Right hindlimb (tissue), 1 donor: ENCODE results near the gene C5orf15.
A peak's percentile ranks its signal among the peaks of the same experiment; 100 is the strongest.

Experiments
- DNase-seq: peaks from one replicate; pipeline ENCODE4 v3.0.0-alpha.2; 2018

C5orf15 gene

DNA sequence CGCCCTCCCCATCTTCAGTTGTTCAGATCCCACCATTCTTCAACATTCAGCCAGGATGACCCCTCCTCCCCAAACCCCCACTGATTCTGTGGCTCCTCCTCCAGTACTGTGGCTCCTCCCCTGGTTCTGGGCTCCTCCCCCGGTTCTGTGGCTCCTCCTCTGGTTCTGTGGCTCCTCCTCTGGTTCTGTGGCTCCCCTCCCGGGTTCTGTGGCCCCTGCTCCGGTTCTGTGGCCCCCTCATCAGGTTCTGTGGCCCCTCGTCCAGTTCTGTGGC, 32.8 kb downstream of the C5orf15 start:
- no peak for DNase-seq

DNA sequence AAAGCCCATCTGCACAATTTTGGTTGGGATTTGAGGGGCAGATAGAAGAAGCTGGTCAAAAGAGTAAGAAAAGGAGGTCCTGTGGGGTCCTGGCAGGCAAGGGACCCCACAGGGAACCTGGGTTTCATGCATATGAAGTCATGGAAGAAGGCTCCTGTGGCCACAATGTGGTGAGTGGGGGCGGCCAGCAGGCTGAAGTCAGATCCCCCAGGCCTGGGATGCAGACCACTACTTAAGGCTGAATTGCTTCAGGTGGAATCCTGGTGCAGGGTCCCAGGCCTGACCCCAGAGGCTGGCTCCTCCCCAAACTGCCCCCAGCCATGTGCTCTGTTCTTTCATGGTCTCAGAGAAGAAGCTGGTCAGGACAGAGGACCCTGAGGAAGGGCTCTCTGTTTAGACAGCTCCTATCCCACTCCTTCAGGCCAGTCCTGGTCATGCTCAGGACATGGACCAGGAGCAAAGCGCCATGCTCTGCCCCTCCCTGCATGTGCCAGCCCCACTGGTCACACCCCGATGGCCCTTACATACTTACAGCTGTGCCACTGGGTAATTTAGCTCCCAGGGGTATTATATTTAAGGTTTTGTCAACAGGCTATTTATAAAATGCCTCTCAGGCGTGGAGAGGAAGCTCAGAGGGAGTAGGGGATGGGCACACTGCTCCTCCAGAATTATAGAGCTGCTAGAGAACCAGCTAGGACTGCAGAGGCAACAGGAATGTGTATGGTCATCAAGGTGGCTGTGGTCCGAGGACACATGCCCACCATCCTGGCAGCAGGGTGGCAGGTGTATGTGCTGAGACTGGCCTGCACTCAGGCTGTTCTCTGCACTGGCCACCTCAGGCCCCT, 33.4 kb downstream of the C5orf15 start:
- no peak for DNase-seq

- DNase-seq, result no peak
Measured at GRCh38 chr5:133934311-133934710, 34.1 kb downstream of the C5orf15 start.

DNA sequence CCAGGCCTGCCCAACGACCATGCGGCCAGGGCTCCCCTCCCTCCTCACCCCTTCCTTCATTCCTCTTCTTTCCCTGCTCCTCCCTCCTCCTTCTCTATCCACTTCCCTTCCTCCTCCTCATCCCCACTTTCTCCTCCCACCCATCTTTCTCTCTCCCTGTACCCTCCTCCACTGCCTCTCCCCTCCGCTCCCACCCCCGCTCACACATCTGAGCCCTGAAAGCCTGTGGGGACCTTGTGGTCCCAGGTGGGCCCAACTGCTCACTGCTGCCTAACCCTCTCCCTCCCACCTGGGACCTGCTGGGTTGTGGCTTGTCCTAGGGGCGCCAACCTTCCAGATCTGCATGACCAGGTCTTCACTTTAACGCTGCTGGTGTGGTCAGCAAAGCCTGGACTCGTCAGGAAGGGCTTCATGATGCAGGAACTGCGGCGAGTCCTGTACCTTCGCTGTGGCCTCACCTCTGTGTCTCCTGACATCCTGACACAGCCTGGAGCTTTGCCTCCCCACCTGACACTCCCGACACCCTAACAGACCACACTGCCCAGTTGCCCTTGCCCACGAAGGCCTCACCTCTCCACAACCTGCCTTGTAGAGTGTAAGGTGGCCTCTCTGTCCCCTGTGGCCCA, 34.6 kb downstream of the C5orf15 start:
- DNase-seq, result no peak

GRCh38 chr5:133933169-133933509, 35.3 kb downstream of the C5orf15 start:
- no peak for DNase-seq

GRCh38 chr5:133932441-133933168, 35.8 kb downstream of the C5orf15 start:
- no peak for DNase-seq

DNA sequence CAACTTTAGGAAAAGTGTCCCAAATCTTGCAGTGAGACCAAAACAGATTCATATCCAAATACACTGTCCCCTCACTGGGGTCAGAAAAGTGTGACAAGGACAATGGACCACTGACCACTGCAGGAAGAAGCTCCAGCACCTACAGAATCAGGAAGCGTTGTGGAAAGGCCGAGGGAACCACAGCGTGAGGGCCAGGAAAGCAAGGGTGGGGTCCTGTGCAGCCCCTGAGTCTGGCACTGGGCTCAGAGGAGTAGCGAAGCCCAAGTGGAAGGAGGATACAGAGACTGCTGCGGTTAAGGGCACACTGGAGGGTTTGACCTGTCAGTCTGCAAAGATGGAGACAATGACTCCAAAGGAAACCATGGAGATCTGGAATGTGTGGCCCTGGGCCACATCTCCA, 36.9 kb downstream of the C5orf15 start:
- DNase-seq, result no peak

DNA sequence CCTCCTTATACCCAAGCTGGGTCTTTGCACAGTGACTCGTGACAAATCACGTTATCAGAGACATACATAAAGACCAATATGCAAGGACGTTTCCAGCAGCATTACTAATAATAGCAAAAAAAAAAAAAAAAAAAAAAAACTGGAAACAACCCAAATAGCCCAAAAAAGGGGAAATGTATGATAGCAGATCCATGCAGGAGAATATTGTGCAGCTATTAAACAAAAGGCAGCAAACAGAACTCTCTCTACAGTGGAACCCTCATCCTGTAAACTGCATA, 37.7 kb downstream of the C5orf15 start:
- no peak for DNase-seq

- DNase-seq, result peak; percentile 51
Measured at GRCh38 chr5:133930061-133930812, 38.2 kb downstream of the C5orf15 start.

DNA sequence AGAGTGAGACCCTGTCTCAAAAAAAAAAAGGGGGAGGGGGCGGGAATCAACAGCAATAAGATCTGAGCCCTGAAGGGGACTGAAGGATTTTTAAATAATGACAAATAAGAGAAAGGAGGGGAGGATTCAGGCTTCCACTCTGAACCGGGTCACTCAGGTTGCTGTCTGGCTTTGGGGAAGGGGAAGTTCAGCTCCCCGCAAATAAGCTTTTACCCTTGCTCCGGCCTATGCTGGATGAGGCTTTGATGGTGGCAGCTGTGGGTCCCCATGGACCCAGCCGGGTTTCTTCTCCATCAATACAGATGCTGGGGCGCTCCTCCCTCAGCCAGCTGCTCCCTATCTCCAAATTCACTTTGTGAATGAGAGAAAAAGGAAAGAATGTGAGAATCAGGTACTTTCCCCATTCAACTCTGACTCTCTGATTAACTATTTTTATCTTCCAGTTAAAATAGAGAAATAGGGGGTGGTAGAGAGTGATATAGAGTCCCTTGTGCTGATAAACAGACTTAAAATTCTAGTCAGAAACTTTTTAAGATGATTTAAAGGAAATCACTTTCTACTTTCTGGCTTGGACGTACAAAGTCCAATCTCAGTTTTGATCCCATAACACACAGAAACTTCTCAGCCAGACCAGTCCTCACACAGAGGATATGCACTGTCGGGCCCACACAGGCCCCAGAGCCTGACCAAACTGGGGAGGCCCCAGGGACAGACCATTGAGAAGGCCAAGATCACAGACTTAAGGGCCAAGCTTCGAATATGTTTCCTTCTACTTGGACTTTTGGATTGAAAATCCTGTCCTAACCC, 39.6 kb downstream of the C5orf15 start:
- no peak for DNase-seq

- DNase-seq, result no peak
Measured at GRCh38 chr5:133927300-133928180, 40.9 kb downstream of the C5orf15 start.

GRCh38 chr5:133926489-133927299, 41.7 kb downstream of the C5orf15 start:
- DNase-seq, result no peak

- no peak for DNase-seq
Measured at GRCh38 chr5:133925866-133926488, 42.4 kb downstream of the C5orf15 start.

- DNase-seq, result no peak
Measured at GRCh38 chr5:133925269-133925668, 43.2 kb downstream of the C5orf15 start.

DNA sequence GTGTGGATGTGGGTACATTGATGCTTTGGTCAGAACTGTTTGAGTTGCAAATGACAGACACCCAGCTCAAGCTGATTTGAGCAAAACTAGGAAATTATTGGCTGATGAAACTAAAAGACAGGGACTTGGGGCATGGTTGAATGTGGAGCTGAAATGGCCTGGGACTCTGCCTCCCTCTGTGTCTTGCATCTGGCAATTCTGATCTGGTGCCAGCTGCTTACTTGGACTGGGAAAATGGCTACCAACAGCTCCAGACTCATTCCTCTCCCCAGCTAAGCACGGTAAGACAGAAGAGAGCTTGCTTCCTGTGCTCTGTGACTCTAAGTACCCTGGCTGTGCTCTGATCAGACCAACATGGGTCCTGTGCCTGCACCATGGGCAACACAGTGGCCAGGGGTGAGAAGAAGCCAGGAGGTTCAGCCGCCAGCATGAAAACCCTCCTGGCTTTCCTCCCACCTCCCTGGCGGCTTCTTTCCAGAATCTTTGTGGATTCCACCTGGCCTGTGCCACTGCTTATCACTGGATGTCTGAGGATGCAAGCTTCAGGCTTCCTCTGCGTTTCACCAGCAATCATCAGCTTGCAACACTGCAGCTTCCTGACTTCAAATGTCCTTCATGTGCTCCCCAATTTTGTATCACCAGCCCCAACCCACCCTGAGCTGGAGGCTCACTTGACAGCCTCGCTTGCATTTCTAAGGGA, 44.1 kb downstream of the C5orf15 start:
- DNase-seq, result no peak

DNA sequence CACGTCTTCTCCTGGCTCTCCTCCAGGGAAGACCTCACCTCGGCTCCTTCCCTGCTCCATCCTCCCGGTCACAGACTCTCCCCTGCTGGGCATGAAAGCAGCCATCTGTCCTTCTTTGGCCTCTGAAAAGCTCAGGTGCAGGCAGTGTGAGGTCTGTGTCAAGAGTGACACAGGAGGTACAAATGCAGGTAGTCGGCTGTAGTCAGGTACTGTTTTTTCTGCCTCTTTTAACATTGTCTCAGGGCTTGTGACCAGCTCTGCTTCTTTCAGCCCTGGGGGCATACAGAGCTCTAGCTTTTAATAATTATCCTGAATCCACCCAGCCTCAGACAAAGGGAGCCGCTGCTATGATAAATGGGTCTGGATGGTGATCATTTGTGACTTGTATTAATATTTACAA, 46.4 kb downstream of the C5orf15 start:
- no peak for DNase-seq

- DNase-seq, result no peak
Measured at GRCh38 chr5:133921069-133921468, 47.4 kb downstream of the C5orf15 start.

DNA sequence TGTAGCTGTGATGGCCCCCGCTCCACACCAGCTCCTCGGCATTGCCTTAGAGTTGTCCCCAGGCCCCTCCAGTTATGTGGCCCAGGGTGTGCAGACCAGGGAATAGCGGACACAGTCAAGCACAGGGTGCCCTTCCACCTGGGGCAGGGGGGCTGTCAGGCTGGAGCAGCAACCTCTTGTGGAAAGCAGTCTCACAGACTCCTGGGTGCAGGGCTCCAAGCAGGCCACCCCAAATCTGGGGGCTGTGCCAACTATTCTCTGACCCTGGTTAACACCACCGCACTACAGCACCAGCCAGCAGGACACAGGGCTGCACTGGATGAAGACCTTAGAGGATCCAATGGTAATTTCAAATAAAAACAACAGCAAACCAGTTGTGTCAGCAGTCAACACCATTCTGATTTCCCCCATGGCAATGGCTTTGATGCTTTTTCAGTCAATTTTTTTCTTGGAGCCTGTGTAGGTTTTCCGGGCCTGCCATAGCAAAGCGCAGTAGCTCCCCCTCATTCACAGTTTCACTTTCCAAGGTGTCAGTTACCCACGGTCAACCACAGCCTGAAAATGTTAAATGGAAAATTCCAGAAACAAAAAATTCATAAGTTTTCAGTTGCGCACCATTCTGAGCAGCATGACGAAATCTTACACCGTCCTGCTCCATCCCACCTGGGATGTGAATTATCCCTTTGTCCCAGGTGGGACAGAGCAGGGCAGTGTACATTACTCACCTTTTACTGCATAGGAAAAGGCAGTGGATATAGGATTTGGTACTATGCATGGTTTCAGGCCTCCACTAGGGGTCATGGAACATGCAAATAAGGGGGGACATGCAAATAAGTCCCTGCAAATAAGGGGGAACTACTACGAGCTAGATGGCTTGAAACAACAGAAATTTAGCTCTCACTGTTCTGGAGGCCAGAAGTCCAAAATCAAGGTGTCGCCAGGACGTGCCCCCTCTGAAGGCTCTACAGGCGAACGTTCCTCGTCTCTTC, 49.0 kb downstream of the C5orf15 start:
- no peak for DNase-seq
